Stimulated activated CD4-positive, alpha-beta T cell treated with anti-CD3 and anti-CD28 coated beads, Interleukin-12 subunit alpha, Interleukin-12 subunit beta, amount 100 ng/mL, for 4 hours (primary cell): ENCODE data around the gene RFX5.
A peak's percentile ranks its signal among the peaks of the same experiment; 100 is the strongest.

Experiments used
- DNase-seq: peaks from one replicate; pipeline ENCODE4 v3.0.0-alpha.2; 2020

Gene RFX5

DNA sequence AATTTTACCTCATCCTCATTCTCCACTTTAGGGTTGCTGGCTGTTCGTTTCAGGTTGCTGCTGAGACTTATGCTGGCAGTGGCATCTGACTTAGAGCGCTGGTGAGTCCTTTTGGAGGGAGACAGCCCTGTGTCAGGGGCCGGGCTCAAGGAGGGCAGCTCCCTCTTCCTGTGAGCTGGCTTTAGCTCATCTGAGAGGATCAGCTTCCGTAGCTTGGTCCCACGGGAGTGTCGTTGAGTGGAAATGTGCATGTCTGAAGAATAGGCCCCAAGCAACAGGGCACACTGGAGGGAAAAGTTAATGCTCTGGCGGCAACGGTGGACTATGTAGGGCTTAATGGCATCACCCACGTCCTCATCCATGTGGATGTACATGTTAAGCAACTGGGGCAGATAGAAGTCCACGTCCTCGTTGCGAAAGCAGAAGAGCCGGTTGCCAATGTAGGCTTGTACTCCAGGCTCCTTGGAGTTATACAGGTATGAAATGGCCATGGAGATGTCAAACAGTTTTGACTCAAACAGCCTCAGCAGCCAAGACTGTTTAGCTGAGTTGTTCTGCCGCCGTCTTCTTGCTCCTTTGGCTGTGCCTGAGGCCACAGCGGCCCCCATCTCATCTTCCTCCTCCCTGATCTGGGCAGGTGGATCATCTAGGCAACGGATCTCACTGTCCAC, 31.4 kb downstream of the RFX5 start:
- DNase-seq: no peak

GRCh38 chr1:151314137-151314875, 32.7 kb downstream of the RFX5 start:
- no peak for DNase-seq

DNA sequence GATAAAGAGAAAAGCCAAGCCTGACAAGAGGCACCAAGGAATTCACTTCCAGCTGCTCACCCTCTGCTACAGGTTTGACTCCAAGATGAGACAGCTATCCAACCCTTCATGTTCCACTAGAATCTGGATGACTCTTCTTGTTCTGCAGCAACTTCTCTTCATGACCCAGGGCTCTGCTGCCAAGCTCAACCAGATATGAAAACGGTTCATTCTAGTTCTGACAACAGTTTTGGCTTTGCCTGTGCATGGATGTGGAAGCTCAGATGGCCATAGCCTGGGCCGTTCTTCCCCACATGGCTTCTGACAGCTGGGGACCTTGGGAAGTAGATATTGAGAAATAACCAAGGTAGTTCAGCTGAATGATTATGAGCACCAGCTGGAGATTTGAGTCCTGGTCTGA, 33.6 kb downstream of the RFX5 start:
- DNase-seq: no peak

GRCh38 chr1:151312826-151313225, 34.2 kb downstream of the RFX5 start:
- DNase-seq: no peak

DNA sequence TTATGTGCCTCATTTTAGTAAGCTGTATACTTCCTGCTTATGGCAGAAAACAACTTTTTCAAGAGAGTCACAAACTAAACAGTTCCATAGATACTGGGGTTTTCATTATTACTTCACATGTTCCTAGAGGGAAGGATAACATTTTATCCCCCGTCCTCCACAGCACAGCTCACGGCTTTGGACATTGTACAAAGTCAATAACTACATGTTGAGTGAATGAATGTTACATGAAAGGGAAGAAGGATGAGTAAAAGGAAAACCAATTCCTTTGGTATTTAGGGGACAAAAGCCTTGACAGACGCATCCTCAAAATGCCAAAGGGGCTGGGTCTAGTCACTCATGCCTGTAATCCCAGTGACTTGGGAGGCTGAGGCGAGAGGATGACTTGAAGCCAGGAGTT, 34.6 kb downstream of the RFX5 start:
- no peak for DNase-seq

DNA sequence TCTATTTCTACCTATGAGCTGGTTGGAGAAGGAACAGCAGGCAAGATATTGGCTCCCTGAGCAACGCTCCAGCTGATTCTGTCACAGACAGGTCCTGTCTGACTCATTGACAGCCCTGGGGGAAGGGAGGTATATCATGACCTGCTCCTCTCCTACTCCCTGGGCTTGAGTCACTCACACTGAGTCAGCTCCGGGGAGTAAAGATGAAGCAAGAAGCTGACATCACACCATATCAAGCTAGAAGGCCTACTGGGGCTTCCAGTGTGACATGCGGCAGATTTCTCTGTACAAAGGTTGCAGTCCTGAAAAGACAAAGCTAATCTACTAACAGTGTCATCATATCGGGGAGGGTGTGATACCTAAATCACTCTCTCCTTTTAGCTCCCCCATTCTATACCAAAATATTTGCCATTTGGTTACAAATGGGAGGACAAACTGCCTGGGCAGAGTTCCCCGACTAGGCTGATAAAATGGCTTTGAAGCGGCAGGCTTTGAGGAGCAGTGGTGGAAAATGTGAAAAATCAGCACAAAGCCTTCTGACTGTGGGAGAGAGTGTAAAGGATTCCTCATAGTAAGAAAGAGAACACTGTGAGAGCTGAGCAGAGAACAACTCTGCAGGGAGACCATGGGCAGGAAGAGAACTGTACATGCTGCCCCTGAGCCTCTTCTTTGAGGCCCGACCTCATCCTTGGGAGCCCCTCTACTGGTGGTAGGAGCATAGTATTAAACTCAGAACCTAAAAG, 35.3 kb downstream of the RFX5 start:
- peak; percentile 67 for DNase-seq

GRCh38 chr1:151311011-151311410, 36.0 kb downstream of the RFX5 start:
- no peak for DNase-seq

- DNase-seq: no peak
Observed at GRCh38 chr1:151309811-151310323, 37.2 kb downstream of the RFX5 start.

DNA sequence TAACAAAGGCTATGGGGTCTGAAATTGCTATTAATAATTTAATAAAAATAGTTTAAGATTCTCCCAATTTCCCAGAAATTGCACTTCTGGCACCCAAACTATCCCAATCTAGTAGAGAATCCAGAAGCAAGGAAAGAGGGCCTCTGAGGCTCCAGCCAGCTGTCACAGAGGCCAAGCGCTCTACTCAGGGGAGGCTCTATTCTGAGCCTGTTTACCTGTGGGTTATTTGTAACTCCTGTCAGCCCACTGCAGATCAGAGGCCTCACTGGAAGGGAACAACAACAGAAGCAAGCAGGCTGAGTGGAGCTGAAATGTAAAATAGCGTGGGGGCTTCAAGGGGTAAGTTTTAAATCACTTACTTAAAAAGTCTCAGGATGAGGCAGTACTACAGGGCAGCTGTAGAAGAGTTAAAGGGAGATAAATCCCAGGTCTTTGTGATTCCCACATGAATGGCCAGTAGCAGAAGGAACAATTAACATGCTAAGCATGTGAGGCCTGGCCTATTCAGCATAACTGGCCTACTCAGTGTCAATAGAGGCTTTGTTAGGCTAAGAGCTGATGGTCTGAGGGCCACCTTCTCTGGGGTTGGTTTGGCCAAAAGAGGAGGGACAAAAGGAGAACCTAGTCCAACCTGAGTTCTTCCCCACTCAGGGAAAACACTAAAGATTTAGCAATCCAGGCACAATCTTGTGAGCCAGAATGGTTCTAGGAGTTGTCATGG, 52.1 kb downstream of the RFX5 start:
- no peak for DNase-seq

DNA sequence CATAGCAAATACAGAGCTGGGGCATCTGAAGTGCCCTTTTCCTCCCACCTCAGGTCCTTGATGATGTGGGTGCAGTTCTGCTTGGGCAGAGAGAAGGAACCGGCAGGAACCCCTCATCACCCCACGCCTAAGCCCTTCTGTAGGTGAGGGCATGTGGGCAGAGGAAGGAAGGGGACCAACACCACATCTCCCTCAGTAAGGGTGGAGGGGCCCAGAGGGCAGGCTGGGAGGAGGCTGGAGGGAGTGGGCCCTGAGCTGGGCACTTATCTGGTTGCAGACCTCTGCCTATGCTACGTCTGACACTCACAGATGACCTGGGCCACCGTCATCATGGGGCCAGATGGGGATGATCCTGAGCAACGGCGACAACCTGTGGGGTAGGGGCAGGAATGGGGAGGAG, 54.0 kb downstream of the RFX5 start:
- DNase-seq: no peak

- no peak for DNase-seq
Observed at GRCh38 chr1:151292207-151293030, 54.6 kb downstream of the RFX5 start.

GRCh38 chr1:151290709-151291303, 56.2 kb downstream of the RFX5 start:
- no peak for DNase-seq
